Activated T-cell treated with anti-CD3 and anti-CD28 coated beads, Interleukin-2, amount 50 U/mL, for 4 hours (primary cell): ENCODE measurements around the gene LIMCH1. TPM values are rescaled to one million over a fixed set of nuclear protein-coding genes. Genes with fewer than 3 reads are reported as not detected.

Experiments
- ATAC-seq, 2 donors: fragments of 200-7000 bp; cut with Tn5 transposase; one replicate each; pipeline ENCODE4 v1.10.0; 2021
- DNase-seq: peaks from one replicate; pipeline ENCODE4 v3.0.0-alpha.2; 2020
- H3K27me3 Mint-ChIP-seq: one replicate; pipeline ENCODE4 v1.8.0; 2021; ENCODE audit warnings: low read depth, mixed read lengths
- H3K36me3 Mint-ChIP-seq: one replicate; pipeline ENCODE4 v1.8.0; 2022; ENCODE audit warnings: mixed read lengths; ENCODE audit not compliant: insufficient read depth
- H3K4me1 Mint-ChIP-seq: one replicate; pipeline ENCODE4 v1.8.0; 2021; ENCODE audit warnings: low read depth, mixed read lengths
- H3K4me3 Mint-ChIP-seq: one replicate; pipeline ENCODE4 v1.8.0; 2021; ENCODE audit warnings: mild to moderate bottlenecking, moderate library complexity, mixed read lengths
- H3K9me3 Mint-ChIP-seq: one replicate; pipeline ENCODE4 v1.8.0; 2021; ENCODE audit warnings: mixed read lengths
- total RNA-seq, 3 donors: library from RNA; stranded (reverse); gene quantifications; one replicate each; pipeline ENCODE4 v1.2.1, GENCODE V29; 2021

The LIMCH1 gene
- total RNA-seq, 3 donors from 2014 or later = 0.11 to 0.34 (median 0.15) TPM

DNA sequence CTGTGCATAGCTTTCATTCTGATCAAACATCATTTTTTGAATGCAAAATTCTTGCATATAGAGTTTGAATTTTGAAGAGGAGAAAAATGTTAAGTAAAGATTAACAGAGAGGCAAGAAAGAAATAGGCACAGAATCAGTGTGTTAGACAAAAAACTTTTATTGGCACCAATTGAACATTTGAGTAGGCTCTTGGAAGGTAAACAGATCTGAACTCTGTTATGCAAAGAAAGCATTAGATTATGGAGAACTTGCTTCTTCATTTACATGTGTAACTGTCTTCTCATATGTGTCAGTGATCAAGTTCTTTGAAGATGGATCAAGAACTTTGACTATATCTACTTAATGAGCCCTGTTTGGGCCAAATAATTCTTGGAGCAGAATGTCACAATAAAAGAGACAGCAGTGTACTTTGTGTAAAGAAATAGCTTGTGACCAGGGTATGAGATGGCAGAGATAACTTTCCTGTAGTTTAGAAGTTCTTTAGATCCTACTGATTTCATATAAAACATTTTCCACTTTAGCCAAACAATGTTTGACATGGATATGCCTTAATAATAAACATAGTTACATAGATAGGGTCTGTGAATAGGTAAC, 61.3 kb downstream of the LIMCH1 start:
- H3K36me3 Mint-ChIP-seq = no peaks in the 10 kb centered on the region
- H3K4me1 Mint-ChIP-seq = no peaks in the 10 kb centered on the region
- DNase-seq (no peak), ATAC-seq (no peak)
- peaks cover 8% of the 10 kb centered on the region for H3K27me3 Mint-ChIP-seq
- no peak overlapping the region for H3K4me3 Mint-ChIP-seq
- no peaks in the 10 kb centered on the region for H3K9me3 Mint-ChIP-seq

GRCh38 chr4:41600243-41600912, 62.4 kb downstream of the LIMCH1 start:
- no peaks in the 10 kb centered on the region for H3K4me1 Mint-ChIP-seq
- H3K27me3 Mint-ChIP-seq = peaks cover 8% of the 10 kb centered on the region
- no peak for ATAC-seq
- no peaks in the 10 kb centered on the region for H3K36me3 Mint-ChIP-seq
- no peak for DNase-seq
- no peak overlapping the region for H3K4me3 Mint-ChIP-seq
- H3K9me3 Mint-ChIP-seq = no peaks in the 10 kb centered on the region

- no peak for DNase-seq
- Mint-ChIP-seq H3K4me3 (no peak overlapping the region), H3K27me3 (peaks cover 8% of the 10 kb centered on the region), H3K4me1 (no peaks in the 10 kb centered on the region), H3K9me3 (no peaks in the 10 kb centered on the region), H3K36me3 (no peaks in the 10 kb centered on the region)
- no peak for ATAC-seq
Measured at GRCh38 chr4:41601025-41601424, 63.1 kb downstream of the LIMCH1 start.

- no peaks in the 10 kb centered on the region for H3K4me1 Mint-ChIP-seq
- DNase-seq (no peak), ATAC-seq (no peak)
- H3K4me3 Mint-ChIP-seq = no peak overlapping the region
- no peaks in the 10 kb centered on the region for H3K36me3 Mint-ChIP-seq
- no peaks in the 10 kb centered on the region for H3K9me3 Mint-ChIP-seq
- peaks cover 8% of the 10 kb centered on the region for H3K27me3 Mint-ChIP-seq
Measured at GRCh38 chr4:41602113-41602512, 64.2 kb downstream of the LIMCH1 start.

GRCh38 chr4:41602886-41603498, 65.0 kb downstream of the LIMCH1 start:
- DNase-seq = no peak
- no peaks in the 10 kb centered on the region for H3K4me1 Mint-ChIP-seq
- no peaks in the 10 kb centered on the region for H3K9me3 Mint-ChIP-seq
- H3K27me3 Mint-ChIP-seq = peaks cover 8% of the 10 kb centered on the region
- H3K4me3 Mint-ChIP-seq = no peak overlapping the region
- no peak for ATAC-seq
- H3K36me3 Mint-ChIP-seq = no peaks in the 10 kb centered on the region

GRCh38 chr4:41609851-41610250, 71.9 kb downstream of the LIMCH1 start:
- H3K4me3 Mint-ChIP-seq = no peak overlapping the region
- H3K4me1 Mint-ChIP-seq = no peaks in the 10 kb centered on the region
- H3K36me3 Mint-ChIP-seq = no peaks in the 10 kb centered on the region
- H3K9me3 Mint-ChIP-seq = no peaks in the 10 kb centered on the region
- no peak for DNase-seq
- ATAC-seq = no peak
- H3K27me3 Mint-ChIP-seq = peaks cover 3% of the 10 kb centered on the region

DNA sequence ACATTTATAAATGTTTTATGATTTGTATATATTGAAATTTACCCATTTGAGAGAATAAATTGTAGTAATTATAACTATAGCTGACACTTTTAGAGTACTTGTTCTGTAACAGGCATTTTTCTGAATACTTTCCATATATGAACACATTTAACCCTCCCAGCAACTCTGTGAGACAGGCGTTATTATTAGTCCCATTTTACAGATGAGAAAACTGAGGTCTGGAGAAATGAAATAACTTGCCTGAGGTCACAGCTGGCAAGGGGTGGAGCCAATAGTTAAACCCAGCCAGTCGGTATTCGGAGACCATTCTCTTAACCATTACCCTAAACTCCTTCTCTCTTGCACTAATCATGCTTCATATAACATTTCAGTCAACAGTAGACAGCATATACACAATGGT, 72.5 kb downstream of the LIMCH1 start:
- no peak for DNase-seq
- H3K27me3 Mint-ChIP-seq = peaks cover 3% of the 10 kb centered on the region
- H3K4me3 Mint-ChIP-seq = no peak overlapping the region
- H3K36me3 Mint-ChIP-seq = no peaks in the 10 kb centered on the region
- H3K4me1 Mint-ChIP-seq = no peaks in the 10 kb centered on the region
- H3K9me3 Mint-ChIP-seq = no peaks in the 10 kb centered on the region
- ATAC-seq = no peak

- ATAC-seq (no peak), DNase-seq (no peak)
- no peaks in the 10 kb centered on the region for H3K36me3 Mint-ChIP-seq
Measured at GRCh38 chr4:41611124-41611838, 73.3 kb downstream of the LIMCH1 start.

GRCh38 chr4:41611881-41612871, 74.2 kb downstream of the LIMCH1 start:
- Mint-ChIP-seq H3K9me3 (no peaks in the 10 kb centered on the region), H3K4me3 (no peak overlapping the region), H3K4me1 (no peaks in the 10 kb centered on the region), H3K27me3 (peaks cover 3% of the 10 kb centered on the region), H3K36me3 (no peaks in the 10 kb centered on the region)
- DNase-seq (no peak), ATAC-seq (no peak)

More at GRCh38 chr4:41611124-41611838, 73.3 kb downstream of the LIMCH1 start:
- Mint-ChIP-seq H3K9me3 (no peaks in the 10 kb centered on the region), H3K4me3 (no peak overlapping the region), H3K27me3 (peaks cover 3% of the 10 kb centered on the region), H3K4me1 (no peaks in the 10 kb centered on the region)

GRCh38 chr4:41613386-41613785, 75.4 kb downstream of the LIMCH1 start:
- ATAC-seq = no peak
- Mint-ChIP-seq H3K4me1 (no peaks in the 10 kb centered on the region), H3K27me3 (peaks cover 4% of the 10 kb centered on the region), H3K4me3 (no peak overlapping the region), H3K36me3 (no peaks in the 10 kb centered on the region), H3K9me3 (no peaks in the 10 kb centered on the region)
- no peak for DNase-seq

- no peak for ATAC-seq
- Mint-ChIP-seq H3K4me3 (no peak overlapping the region), H3K4me1 (no peaks in the 10 kb centered on the region), H3K9me3 (no peaks in the 10 kb centered on the region), H3K36me3 (no peaks in the 10 kb centered on the region), H3K27me3 (peaks cover 4% of the 10 kb centered on the region)
- DNase-seq = no peak
Measured at GRCh38 chr4:41613821-41614220, 75.9 kb downstream of the LIMCH1 start.

- ATAC-seq (no peak), DNase-seq (no peak)
- no peaks in the 10 kb centered on the region for H3K36me3 Mint-ChIP-seq
- no peaks in the 10 kb centered on the region for H3K4me1 Mint-ChIP-seq
- H3K4me3 Mint-ChIP-seq = no peak overlapping the region
- peaks cover 4% of the 10 kb centered on the region for H3K27me3 Mint-ChIP-seq
- H3K9me3 Mint-ChIP-seq = peaks cover 5% of the 10 kb centered on the region
Measured at GRCh38 chr4:41614519-41614918, 76.6 kb downstream of the LIMCH1 start.

GRCh38 chr4:41619161-41619560, 81.2 kb downstream of the LIMCH1 start:
- Mint-ChIP-seq H3K4me1 (no peaks in the 10 kb centered on the region), H3K9me3 (peaks cover 5% of the 10 kb centered on the region), H3K36me3 (no peaks in the 10 kb centered on the region), H3K4me3 (no peak overlapping the region), H3K27me3 (peaks cover 3% of the 10 kb centered on the region)
- DNase-seq (no peak), ATAC-seq (no peak)
